Esophagus squamous epithelium (tissue), 4 donors: ENCODE results near the gene C5orf15.

Experiments used
- CTCF ChIP-seq, 6 experiments: fragments of 450-650 bp in 4 of 6; fragments of 200-600 bp in 2 of 6; sonication (generic) in 2 of 6; IDR thresholded peaks; one replicate each; pipeline ENCODE4 v1.5.1; 2016 to 2019; ENCODE audit warnings: antibody characterized with exemption in 6 of 6, mild to moderate bottlenecking in 4 of 6, moderate library complexity in 4 of 6
- POLR2A ChIP-seq, 4 donors: fragments of 450-650 bp; IDR thresholded peaks; one replicate each; pipeline ENCODE4 v1.6.1; 2017; ENCODE audit warnings: antibody characterized with exemption in 4 of 4, mild to moderate bottlenecking in 4 of 4, moderate library complexity in 3 of 4

GRCh38 chr5:133959643-133960042 lies 8.8 kb downstream of the C5orf15 start:
- no peak for TF ChIP-seq CTCF (IDR thresholded peaks at IDR 0.05)
- TF ChIP-seq POLR2A (IDR thresholded peaks at IDR 0.05) = no peak
